Embryonic facial prominence (tissue), 1 donor: Measurements from ENCODE around the gene SLC6A16.
"Not testable (repeated sequence)": the region's sequence is repeated elsewhere in the genome, so short reads cannot be mapped to it uniquely, and the experiment has no call there.

Source experiments
- DNase-seq: peaks from one replicate; pipeline ENCODE4 v3.0.0-alpha.2; 2016; ENCODE audit errors: extremely low spot score

The SLC6A16 gene

DNA sequence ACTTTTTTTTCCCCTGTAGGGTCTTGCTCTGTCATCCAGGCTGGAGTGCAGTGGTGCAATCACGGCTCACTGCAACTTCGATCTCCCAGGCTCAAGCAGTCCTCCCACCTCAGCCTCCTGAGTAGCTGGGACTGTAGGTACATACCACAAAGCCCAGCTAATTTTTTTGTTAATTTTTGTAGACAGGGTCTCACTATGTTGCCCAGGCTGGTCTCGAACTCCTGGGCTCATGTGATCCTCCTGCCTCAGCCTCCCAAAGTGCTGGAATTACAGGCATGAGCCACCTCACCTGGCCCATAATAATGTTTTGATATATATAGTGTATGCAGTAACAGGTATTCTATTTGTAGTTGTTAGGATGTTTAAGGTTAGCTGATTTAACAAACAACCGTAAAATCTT, 6.2 kb upstream of the SLC6A16 start:
- not testable (repeated sequence) for DNase-seq

DNA sequence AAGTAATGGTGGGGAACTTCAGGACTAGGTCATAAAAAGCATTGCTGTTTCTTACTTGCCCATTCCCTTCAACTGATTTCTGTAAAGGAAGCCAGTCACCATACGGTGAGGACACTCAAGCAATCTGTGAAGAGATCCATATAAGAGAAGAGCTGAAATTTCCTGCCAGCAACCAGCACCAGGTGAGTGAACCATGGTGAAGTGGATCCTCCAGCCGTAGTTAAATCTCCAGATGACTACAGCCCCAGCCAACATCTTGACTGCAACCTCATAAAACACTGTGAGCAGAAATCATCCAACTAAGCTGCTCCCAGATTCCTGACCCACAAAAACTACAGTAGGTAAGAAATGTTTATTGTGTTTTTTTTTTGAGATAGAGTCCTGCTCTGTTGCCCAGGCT, 3.8 kb upstream of the SLC6A16 start:
- no peak for DNase-seq

DNA sequence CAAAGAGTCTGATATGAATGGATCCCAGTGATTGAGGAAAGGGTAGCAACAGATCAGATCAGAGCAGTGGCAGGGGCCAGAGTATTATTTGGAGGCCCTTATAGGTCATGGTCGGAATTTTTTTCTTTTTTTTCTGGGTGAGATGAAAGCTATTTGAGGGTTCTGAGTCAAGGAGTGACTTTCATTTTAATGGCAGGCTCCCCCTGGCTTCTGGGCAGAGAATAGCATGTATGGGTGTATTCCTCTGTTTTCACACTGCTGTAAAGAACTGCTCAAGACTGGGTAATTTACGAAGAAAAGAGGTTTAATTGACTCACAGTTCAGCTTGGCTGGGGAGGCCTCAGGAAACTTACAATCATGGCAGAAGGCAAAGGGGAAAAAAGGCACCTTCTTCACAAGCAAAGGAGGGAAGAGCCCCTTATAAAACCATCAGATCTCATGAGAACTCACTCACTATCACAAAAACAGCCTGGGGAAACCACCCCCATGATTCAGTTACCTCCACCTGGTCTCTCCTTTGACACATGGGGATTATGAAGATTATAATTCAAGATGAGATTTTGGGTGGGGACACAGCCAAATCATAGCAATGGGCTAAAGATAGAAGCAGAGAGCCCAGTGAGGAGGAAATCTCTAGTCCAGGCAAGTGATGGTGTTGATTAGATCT, 3.0 kb upstream of the SLC6A16 start:
- DNase-seq, result no peak

DNA sequence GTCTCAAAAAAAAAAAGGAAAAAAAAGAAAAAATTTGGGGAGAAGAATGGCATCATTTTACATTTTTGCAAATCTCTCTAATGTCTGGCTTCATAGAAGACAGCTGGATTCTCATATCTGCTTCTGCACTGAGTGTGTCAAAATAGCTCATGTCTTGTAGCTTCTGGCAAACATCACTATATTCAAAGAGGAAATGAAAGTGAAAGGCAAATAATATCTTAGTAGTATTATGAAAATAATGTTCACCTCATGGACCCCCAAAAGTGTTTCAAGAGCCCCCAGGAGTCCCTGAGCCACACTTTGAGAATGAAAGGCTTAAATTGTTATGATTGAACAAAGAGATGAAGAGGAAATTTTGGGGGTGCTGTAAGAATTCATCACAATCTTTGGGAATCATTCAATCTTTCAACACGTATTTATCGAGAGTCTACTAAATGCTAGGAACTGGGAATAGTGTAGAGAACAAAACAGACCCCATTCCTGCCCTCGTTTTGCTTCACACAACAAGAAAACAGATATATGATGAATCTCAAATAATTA, 1.2 kb upstream of the SLC6A16 start:
- DNase-seq, result no peak

DNA sequence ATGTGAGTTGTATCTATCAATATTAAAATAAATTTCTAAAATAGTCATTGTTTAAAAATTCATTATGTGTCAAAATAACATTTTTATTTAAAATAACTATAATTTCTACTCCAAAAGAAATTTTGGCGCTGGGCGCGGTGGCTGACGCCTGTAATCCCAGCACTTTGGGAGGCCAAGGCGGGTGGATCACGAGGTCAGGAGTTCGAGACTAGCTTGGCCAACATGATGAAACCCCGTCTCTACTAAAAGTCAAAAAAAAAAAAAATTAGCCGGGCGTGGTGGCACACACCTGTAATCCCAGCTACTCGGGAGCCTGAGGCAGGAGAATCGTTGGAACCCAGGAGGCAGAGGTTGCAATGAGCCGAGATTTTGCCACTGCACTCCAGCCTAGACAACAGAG, 765 bp upstream of the SLC6A16 start:
- not testable (repeated sequence) for DNase-seq

DNA sequence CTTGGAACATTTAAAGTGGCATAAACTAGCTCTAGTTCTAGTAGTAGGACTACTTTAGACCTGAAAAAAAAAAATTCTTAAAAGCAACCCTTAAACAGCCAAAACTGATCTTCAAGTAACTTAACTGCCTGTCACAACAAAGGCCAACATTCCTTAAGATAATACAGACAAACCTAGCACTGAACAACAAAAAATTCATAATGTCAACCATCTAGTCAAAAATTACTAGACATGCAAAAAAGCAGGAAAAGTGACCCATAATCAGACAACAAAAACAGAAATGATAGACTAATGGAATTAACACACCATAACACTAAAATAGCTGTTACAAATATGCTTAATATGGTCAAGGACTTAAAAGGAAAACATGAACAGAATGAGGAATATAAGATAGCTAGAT, 6.7 kb downstream of the SLC6A16 start:
- no peak for DNase-seq

DNA sequence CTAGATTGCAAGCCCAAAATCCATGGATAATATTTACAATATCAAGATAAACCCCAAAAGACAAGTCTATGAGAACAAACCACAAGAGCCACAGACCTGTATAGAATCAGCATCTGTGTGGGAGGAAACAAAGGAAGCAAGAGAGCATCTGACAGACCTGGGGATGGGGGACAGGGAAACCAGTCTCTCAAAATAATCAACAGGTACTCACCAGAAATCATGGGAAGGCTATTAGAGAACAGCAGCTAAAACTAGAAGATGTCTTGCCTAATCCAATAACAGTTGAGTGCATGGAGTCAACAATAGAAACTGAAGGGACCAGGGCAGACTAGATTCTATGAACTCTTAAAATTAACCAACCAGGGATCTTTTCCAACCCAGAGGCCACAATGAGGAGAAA, 8.7 kb downstream of the SLC6A16 start:
- DNase-seq, result no peak

DNA sequence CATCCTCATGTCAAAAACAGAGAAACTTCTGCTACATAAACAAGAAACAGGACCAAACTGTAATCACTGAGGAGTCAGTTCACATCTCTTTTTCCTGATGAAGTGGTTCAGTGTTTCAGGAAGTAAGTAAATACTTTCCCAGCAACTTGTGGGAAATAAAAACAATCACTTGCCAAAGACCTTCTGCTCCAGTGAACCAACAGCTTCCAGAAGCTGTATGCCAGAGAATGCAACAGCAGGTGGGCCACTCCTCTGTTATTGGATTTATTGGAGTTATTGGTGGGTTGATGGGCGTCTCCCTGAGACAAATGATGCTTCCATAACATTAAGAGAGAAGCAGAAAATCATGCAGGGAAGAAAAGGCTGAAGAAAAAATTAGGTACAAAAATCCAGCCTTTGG, 9.9 kb downstream of the SLC6A16 start:
- DNase-seq, result no peak

DNA sequence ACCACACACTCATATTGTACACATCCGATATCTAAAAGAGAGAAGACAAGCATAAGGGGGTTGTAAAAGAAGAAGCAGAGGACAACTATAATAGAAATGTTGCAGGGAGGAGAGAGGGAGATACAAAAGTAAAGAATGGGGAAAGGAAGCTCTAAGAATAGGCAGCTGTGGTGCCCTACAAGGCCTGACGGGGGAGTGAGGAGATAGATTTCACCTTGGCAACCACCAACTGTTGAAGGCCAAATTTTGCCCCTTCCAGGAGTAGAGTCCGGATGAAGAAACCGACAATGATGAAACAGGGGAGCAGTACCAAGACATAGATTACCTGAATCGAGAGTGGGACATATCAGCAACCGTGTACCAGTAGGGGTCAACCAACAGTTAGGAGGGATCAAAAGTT, 15.9 kb downstream of the SLC6A16 start:
- no peak for DNase-seq

DNA sequence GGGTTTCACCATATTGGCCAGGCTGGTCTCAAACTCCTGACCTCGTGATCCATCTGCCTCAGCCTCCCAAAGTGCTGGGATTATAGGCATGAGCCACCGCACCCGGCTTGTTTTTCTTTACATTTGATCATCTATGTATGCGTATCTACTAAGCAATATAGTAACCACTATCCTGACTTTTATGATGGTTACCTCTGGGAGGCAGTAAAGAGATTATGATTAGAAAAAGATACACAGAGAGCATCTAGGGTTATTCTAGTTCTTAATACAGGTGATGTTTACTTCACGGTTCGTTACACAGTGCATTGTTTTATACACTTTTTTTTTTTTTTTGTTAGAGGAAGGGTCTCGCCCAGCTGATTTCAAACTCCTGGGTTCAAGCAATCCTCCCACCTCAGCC, 18.3 kb downstream of the SLC6A16 start:
- DNase-seq, result not testable (repeated sequence)

DNA sequence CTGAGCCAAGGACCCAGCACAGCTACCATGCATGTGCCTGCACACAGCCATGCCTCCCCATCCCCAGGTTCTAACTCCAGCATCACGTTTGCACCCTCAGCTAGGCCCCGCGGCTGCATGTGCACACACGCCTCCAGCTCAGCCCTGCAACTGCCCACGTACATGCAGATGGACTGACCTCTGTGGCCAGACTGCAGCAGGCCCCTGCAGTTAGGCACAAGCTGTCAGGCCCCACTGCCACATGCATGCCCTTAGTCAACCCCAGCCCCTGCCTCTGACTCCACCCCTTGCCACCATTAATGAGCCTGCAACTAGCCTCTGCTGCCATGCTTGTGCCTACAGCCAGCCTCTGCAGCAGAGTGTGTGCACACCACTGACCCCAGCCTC, 23.1 kb downstream of the SLC6A16 start:
- DNase-seq, result no peak

DNA sequence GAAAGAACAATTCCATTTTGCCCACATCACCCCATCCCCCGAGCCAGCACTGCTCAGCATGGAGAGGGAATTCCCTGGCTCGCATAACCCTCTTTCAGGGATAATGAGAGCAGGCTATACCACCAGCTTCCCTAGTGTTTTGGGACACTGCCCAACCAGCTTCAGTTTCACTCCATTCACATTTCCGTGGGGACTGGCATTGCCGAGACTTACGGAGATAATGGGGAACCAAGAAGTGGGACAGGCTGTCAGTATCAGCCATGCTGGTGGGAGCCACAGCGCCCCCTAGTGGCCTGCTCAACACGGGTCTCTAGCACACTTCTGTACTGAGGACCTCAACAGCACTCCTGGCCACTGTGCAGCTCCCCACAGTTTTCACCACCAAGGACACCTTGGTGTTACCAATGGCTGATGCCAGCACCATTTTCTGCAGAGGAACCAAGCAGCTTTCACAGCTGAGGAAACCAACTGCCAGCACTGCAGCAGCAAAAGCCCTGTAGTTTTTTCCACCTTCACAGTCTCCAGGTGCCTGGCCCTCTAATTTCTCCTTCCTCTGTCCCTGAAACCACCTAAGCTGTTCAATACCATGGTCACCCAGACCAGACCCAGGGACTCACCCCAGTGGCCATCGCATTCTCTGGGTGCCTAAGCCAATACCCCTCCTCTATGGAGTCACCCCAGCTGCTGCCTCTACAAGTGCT, 23.7 kb downstream of the SLC6A16 start:
- DNase-seq, result no peak

DNA sequence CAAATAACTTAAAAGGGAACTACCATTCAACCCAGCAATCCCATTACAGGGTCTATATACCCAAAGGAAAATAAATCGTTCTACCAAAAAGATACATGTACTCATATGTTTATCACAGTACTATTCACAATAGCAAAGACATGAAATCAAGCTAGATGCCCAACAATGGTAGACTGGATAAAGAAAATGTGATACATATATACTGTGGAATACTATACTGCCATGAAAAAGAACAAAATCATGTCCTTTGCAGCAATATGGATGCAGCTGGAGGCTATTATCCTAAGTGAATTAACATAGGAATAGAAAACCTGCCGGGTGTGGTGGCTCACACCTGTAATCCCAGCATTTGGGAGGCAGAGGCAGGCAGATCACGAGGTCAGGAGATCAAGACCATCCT, 26.3 kb downstream of the SLC6A16 start:
- not testable (repeated sequence) for DNase-seq

DNA sequence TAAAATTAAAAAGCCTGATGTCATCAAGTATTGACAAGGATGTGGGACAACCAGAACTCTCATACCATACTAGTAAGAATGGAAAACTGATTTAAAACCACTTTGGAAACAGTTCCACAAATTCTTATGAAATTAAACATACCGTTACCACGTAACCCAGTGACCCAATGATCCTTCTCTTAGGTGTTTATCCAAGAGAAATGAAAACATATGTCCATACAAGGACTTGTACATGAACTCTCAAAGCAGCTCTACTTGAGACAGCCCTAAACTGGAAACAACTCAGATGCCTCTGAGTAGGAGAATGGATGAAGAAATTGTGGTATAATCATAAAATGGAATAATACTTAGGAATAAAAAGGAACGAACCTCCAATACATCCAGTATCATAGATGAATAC, 27.6 kb downstream of the SLC6A16 start:
- DNase-seq, result no peak

DNA sequence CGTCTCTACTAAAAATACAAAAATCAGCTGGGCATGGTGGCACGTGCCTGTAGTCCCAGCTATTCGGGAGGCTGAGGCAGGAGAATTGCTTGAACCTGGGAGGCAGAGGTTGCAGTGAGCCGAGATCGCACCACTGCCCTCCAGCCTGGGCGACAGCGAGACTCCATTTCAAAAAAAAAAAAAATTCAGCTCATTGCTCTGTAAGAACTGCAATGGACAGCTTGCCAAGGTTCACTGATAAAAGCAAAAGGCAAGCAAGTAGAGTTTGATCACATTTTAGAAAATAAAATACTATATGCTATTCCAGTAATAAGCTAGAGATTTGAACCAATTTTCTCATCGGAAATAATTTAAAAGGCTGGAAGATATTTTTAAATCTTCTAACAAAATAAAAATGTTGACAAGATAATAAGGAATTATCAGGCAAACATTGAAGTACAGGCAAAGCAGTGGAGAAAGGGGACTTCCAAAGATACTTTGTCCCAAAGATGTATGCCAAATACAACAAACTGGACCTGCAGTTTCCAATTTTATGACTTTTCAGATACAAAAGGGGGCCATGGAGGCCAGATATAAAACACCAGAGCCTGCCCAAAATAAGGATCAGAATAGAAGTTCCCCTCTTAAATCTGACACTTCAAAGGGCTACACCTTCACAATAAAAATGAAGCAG, 29.6 kb downstream of the SLC6A16 start:
- DNase-seq, result no peak

DNA sequence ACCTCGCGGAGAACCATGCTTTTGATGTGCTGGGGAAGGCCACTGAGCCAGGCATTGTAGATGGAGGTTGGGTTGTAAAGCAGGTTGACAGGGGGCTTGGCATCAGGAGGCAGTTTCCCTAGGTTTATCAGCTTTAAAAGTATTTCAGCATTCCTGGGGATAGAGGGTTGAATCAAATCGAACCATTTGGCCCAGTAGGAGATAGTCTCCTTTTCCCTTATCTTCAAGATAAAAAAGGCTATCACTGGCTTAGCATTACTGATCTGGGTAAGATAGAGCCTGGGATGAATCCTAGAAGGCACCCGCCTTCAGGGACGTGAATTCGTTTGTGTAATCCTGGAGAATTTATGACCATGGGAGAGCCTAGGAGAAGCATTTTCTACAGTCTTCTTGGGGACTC, 30.6 kb downstream of the SLC6A16 start:
- no peak for DNase-seq

DNA sequence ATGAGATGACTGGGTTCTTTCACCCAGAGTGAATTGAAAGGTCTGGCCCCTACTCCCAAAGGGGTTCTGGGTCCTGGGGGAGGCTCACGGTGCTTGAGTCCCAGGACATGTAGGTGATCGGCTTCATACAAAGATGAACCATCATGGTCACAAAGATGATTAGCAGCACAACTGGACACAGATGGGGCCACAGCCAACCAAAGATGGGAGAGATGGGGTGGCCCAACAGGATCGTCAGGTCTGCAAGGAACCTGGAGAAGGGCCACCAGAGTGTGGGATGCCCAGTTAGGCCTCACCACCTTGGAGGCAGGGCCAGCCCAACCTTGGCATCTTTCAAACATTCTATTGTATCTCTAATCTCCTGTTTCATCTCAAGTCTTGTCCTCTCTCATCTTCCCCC, 34.5 kb downstream of the SLC6A16 start:
- DNase-seq, result no peak

DNA sequence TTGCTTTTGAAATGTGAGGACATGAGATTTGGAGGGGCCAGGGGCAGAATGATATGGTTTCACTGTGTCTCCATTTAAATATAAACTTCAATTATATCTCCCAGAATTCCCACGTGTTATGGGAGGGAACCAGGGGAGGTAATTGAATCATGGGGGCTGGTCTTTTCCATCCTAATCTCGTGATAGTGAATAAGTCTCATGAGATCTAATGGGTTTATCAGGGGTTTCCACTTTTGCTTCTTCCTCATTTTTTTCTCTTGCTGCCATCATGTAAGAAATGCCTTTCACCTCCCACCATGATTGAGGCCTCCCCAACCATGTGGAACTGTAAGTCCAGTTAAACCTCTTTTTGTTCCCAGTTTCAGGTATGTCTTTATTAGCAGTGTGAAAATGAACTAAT, 35.7 kb downstream of the SLC6A16 start:
- DNase-seq, result not testable (repeated sequence)

DNA sequence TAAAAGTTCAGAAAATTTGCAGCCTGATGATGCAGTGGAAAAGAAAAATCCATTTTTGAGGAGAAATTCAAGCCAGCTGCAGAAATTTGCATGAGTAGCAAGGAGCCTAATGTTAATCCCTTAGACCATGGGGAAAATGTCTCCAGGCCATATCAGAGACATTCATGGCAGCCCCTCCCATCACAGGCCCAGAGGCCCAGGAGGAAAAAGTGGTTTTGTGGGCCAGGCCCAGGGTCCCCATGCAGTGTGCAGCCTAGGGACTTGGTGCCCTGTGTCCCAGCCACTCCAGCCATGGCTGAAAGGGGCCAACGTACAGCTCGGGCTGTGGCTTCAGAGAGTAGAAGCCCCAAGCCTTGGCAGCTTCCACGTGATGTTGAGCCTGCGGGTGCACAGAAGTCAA, 36.8 kb downstream of the SLC6A16 start:
- not testable (repeated sequence) for DNase-seq

DNA sequence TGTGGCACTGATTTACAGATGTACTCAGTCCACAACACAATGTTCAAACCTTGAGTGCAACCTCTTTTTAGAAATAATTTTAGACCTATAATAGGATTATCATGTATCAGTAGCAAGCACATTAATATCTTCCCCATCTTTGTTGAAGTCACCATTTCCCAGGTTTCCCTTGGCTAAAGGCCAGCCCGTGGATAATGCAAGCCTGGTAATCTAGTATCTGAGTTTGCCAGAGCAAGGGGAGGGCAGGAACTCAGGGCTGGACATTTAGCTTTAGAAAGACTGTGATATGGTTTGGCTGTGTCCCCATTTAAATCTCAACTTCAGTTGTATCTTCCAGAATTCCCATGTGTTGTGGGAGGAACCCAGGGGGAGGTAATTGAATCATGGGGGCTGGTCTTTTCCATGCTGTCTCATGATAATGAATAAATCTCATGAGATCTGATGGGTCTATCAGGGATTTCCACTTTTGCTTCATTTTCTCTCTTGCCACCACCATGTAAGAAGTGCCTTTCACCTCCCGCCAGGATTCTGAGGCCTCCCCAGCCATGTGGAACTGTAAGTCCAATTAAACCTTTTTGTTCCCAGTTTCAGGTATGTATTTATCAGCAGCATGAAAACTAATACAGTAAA, 37.7 kb downstream of the SLC6A16 start:
- no peak for DNase-seq

DNA sequence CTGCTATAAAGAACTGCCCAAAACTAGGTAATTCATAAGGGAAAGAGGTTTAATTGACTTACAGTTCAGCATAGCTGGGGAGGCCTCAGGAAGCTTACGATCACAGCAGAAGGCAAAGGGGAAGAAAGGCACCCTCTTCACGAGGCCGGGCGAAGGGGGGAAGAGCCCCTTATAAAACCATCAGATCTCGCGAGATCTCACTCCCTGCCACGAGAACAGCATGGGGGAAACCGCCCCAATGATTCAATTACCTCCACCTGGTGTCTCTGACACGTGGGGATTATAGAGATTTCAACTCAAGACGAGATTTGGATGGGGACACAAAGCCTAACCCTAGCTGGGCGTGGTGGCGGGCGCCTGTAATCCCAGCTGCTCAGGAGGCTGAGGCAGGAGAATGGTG, 42.8 kb downstream of the SLC6A16 start:
- no peak for DNase-seq

DNA sequence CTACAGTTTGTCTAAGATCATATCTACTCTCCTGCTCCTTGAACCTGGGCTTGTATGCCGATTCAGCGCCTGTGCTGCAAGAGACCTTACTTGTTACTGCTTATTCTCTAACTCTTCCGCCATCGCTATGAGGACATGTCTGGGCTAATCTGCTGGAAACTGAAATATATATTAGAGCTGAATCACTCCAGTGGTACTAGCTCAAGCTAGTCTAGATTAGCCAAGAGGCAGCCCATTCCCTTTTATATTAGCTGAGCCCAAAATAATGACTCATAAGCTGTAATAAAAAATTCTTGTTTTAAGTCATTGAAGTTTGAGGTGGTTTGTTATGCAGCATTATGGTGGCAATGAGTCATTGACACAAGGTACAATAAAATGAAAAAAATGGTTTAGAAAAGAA, 52.8 kb downstream of the SLC6A16 start:
- DNase-seq, result no peak
